GM23248 (cell line): Measurements from ENCODE around the gene PRR12.

ENCODE experiments used
- EZH2 ChIP-seq: fragments of 200-600 bp; sonication (generic); IDR thresholded peaks from 2 replicates; pipeline ENCODE4 v1.6.1; 2018; ENCODE audit warnings: antibody characterized with exemption, mild to moderate bottlenecking; ENCODE audit not compliant: insufficient read depth, poor library complexity, severe bottlenecking
- EZH2phosphoT487 ChIP-seq: fragments of 200-600 bp; sonication (generic); IDR thresholded peaks from 2 replicates; pipeline ENCODE4 v1.6.1; 2018; ENCODE audit warnings: antibody characterized with exemption, moderate library complexity, mild to moderate bottlenecking, low read depth; ENCODE audit not compliant: insufficient read depth

DNA sequence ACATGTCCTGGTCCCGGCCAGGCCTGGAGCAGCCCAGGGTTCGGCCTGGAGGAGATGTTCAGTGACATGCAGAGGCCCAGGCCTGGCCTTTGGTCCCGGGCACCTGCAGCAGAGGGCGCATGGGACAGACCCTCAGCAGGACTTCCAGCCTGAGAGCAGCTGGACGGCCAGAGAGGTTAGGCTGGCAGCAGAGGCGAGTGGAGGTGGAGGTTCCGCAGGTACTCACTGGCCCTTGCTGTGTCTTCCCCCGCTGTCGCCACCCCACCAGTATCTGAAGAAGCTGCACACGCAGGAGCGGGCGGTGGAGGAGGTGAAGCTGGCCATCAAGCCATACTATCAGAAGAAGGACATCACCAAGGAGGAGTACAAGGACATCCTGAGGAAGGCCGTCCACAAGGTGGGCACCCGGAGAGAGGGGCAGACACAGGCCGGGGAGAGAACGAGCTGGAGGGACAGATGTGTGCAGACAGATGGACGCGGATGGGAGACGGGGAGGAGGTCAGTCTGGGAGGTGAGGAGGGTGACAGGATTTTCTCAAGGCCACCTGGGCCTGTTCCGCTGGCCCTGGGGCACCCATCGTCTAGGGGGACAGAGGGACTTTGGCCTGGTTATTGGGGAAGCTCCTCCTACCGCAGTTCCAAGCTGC lies 66.6 kb downstream of the PRR12 start:
- TF ChIP-seq EZH2: no peak
- no peak for TF ChIP-seq EZH2phosphoT487
